Fibroblast of lung (primary cell): ENCODE measurements around the gene CD48. TPM values are rescaled to one million over a fixed set of nuclear protein-coding genes. Genes with fewer than 3 reads are reported as not detected.

Experiments used
- DNase-seq, 2 donors: peaks; one replicate each; pipeline versions ENCODE4 v3.0.0 to v3.0.0-alpha.2; 2010; ENCODE audit warnings: low read depth in 2 of 2
- H2AFZ ChIP-seq: 2 replicates; pipeline ENCODE4 v1.5.1; 2012; ENCODE audit warnings: low read length, control low read depth, inconsistent platforms
- H3K27ac ChIP-seq: 2 replicates; pipeline ENCODE4 v1.5.1; 2011; ENCODE audit warnings: low read length, control low read depth; ENCODE audit not compliant: insufficient read depth
- H3K27me3 ChIP-seq: 2 replicates; pipeline ENCODE4 v1.5.1; 2011; ENCODE audit warnings: mild to moderate bottlenecking, low read length; ENCODE audit not compliant: control insufficient read depth, insufficient read depth
- H3K36me3 ChIP-seq: 2 replicates; pipeline ENCODE4 v1.5.1; 2011; ENCODE audit warnings: low read length; ENCODE audit not compliant: control insufficient read depth, insufficient read depth
- H3K4me1 ChIP-seq: 2 replicates; pipeline ENCODE4 v1.5.1; 2011; ENCODE audit warnings: low read length; ENCODE audit not compliant: control insufficient read depth, insufficient read depth; ENCODE audit errors: extremely low read depth
- H3K4me2 ChIP-seq: 2 replicates; pipeline ENCODE4 v1.5.1; 2011; ENCODE audit warnings: low read length, control low read depth; ENCODE audit not compliant: insufficient read depth; ENCODE audit errors: extremely low read depth
- H3K4me3 ChIP-seq, 4 experiments: fragments of 200-600 bp in 1 of 4; sonication (generic) in 1 of 4; replicated peaks in 1 of 4; 2 replicates each; pipeline ENCODE4 v1.5.1; 2011 to 2016; ENCODE audit warnings: low read length in 4 of 4, low read depth in 3 of 4, mild to moderate bottlenecking in 3 of 4, control low read depth in 2 of 4, inconsistent platforms in 1 of 4, mixed read lengths in 1 of 4; ENCODE audit not compliant: insufficient read depth in 1 of 4; ENCODE audit errors: control extremely low read depth in 1 of 4
- H3K79me2 ChIP-seq: 2 replicates; pipeline ENCODE4 v1.5.1; 2012; ENCODE audit warnings: mild to moderate bottlenecking, low read length, inconsistent platforms; ENCODE audit not compliant: control insufficient read depth, insufficient read depth
- H3K9ac ChIP-seq: 2 replicates; pipeline ENCODE4 v1.5.1; 2011; ENCODE audit warnings: mild to moderate bottlenecking, low read length, control low read depth; ENCODE audit not compliant: insufficient read depth
- H3K9me3 ChIP-seq: 2 replicates; pipeline ENCODE4 v1.5.1; 2012; ENCODE audit warnings: low read depth, low read length; ENCODE audit not compliant: control insufficient read depth, insufficient read depth
- H4K20me1 ChIP-seq: 2 replicates; pipeline ENCODE4 v1.5.1; 2011; ENCODE audit warnings: low read length; ENCODE audit not compliant: control insufficient read depth, insufficient read depth; ENCODE audit errors: extremely low read depth
- EZH2 ChIP-seq: IDR thresholded peaks from 2 replicates; pipeline ENCODE4 v1.5.1; 2012; ENCODE audit warnings: low read length, control low read depth, mild to moderate bottlenecking; ENCODE audit errors: missing control alignments
- polyA plus RNA-seq, 2 donors: library from polyadenylated mRNA; depleted of rRNA in 1 of 2; stranded (reverse) in 1 of 2; unstranded in 1 of 2; fragments of >200 nt; gene quantifications; 2 replicates each; pipeline ENCODE4 v1.2.1, GENCODE V29; 2011 to 2012; ENCODE audit warnings: missing spikeins in 1 of 2
- total RNA-seq: library from RNA; depleted of rRNA; stranded (reverse); fragments of >200 nt; gene quantifications from 2 replicates; pipeline ENCODE4 v1.2.1, GENCODE V29; 2014
- TF ChIP-seq, protein P1 (sequence below), 2 donors: IDR thresholded peaks in 1 of 2; conservative IDR thresholded peaks in 1 of 2; 1 replicate in 1 of 2; 2 replicates in 1 of 2; pipeline ENCODE4 v1.5.1; 2011 to 2012; ENCODE audit warnings: low read length in 2 of 2, control low read depth in 1 of 2, inconsistent platforms in 1 of 2, low read depth in 1 of 2, mild to moderate bottlenecking in 1 of 2

The CD48 gene
- total and polyA plus RNA-seq, 2 donors (not counting 1 experiment from before 2014, with no cell fraction given) = not detected

DNA sequence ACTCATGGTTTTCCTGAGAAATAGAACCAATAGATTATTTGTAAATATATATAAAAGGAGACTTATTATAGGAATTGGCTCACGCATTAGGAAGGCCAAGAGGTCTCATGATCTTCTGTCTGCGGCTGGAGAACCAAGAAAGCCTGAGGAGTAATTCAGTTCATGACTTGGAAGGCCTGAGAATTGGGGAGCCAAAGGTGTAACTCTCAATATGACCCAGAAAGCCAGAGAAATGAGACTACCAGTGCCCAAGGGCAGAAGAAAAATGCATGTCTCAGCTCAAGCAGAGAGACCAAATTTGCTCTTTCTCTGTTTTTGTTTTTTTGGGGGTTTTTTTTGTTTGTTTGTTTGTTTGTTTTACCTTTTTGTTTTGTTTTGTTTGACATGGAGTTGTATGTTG is 46.9 kb upstream of the CD48 start:
- H3K4me3 ChIP-seq = no peak overlapping the region
- H3K9ac ChIP-seq = no peak overlapping the region
- no peak for DNase-seq

DNA sequence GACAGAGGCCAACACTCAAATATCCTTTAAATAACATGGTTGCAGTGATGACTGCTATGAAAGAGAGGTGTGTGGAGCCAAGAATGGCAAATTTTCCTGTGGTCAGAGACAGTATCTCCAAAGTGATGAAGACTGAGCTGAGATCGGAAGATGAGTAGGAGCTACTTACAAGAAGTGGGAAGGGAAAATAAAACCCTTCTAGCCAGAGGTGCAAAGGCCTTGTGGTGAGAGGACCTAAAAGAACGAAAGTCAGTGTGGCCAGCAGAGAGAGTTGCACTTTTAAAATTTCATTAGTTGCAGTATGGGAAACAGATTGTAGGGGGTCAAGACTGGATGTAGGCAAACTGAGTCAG is 45.2 kb upstream of the CD48 start:
- no peak for TF ChIP-seq EZH2
- TF ChIP-seq, protein P1, sequence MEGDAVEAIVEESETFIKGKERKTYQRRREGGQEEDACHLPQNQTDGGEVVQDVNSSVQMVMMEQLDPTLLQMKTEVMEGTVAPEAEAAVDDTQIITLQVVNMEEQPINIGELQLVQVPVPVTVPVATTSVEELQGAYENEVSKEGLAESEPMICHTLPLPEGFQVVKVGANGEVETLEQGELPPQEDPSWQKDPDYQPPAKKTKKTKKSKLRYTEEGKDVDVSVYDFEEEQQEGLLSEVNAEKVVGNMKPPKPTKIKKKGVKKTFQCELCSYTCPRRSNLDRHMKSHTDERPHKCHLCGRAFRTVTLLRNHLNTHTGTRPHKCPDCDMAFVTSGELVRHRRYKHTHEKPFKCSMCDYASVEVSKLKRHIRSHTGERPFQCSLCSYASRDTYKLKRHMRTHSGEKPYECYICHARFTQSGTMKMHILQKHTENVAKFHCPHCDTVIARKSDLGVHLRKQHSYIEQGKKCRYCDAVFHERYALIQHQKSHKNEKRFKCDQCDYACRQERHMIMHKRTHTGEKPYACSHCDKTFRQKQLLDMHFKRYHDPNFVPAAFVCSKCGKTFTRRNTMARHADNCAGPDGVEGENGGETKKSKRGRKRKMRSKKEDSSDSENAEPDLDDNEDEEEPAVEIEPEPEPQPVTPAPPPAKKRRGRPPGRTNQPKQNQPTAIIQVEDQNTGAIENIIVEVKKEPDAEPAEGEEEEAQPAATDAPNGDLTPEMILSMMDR (conservative IDR thresholded peaks at IDR 0.05 in 1 of 2, IDR thresholded peaks at IDR 0.05 in 1 of 2; ENCODE audit: low read depth in 1 of 2, low read length in 2 of 2) = no peak
- no peaks in the 10 kb centered on the region for H3K27me3 ChIP-seq
- H3K4me2 ChIP-seq = no peak overlapping the region
- no peaks in the 10 kb centered on the region for H3K9me3 ChIP-seq
- no peak overlapping the region for H3K4me3 ChIP-seq
- no peaks in the 10 kb centered on the region for H3K79me2 ChIP-seq
- DNase-seq = no peak
- H3K9ac ChIP-seq = no peak overlapping the region
- H2AFZ ChIP-seq = no peak overlapping the region
- H3K36me3 ChIP-seq = no peaks in the 10 kb centered on the region
- H3K27ac ChIP-seq = no peak overlapping the region
- H3K4me1 ChIP-seq = no peaks in the 10 kb centered on the region
- H4K20me1 ChIP-seq = no peaks in the 10 kb centered on the region

More for the DNA sequence above, 46.9 kb upstream of the CD48 start:
- no peaks in the 10 kb centered on the region for H3K36me3 ChIP-seq
- H3K4me2 ChIP-seq = no peak overlapping the region
- no peaks in the 10 kb centered on the region for H3K9me3 ChIP-seq
- TF ChIP-seq EZH2 = no peak
- TF ChIP-seq, protein P1 (conservative IDR thresholded peaks at IDR 0.05 in 1 of 2, IDR thresholded peaks at IDR 0.05 in 1 of 2; ENCODE audit: low read depth in 1 of 2, low read length in 2 of 2) = no peak
- no peaks in the 10 kb centered on the region for H4K20me1 ChIP-seq
- no peak overlapping the region for H3K27ac ChIP-seq
- H2AFZ ChIP-seq = no peak overlapping the region
- no peaks in the 10 kb centered on the region for H3K27me3 ChIP-seq
- H3K79me2 ChIP-seq = no peaks in the 10 kb centered on the region
- H3K4me1 ChIP-seq = no peaks in the 10 kb centered on the region

DNA sequence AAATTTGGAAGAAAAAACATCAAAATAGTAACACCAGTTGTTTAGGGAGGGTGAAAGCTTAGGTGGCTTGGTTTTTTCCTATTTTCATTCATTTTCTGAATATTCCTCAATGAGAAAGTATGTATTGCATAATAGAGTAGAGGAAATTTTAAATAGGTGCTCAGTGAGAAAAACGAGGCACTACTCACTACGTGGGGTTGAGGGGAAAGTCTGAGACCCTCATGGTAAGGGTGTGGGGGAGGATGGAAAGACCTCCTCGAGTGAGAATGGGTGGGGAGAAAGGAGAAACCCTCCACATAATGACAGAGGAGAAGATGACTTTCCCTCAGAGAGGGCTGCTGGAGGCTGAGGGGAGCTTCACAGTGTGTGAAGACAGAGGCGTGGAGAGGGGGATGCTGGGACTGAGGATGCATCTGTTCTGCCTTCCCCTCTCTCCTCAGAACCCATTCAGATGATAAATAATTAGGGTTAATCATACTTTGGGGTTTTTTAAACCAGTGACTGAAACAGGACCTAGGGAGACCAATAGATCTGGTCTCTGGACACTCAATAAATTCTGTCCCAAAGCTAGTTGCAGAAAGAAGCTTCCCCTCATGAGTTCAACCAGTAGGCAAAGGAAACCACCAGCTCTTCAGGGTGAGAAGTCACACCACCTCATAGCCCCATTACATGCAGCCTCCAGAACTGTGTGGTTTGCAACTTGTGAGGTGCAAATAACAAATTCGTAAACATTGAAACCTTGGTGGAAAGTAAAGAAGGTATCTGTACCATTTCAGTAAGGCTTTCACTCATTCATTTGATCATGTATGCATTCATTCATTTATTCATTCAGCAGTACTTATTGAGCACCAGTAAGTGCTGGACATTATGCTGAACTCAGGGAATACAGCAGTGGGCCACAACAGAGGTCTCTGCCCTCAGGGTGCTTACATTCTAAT is 44.6 kb upstream of the CD48 start:
- Histone ChIP-seq H3K4me1 (no peaks in the 10 kb centered on the region), H3K27me3 (no peaks in the 10 kb centered on the region), H3K36me3 (no peaks in the 10 kb centered on the region), H3K9ac (no peak overlapping the region), H3K4me3 (no peak overlapping the region), H3K9me3 (no peaks in the 10 kb centered on the region), H3K79me2 (no peaks in the 10 kb centered on the region), H3K27ac (no peak overlapping the region), H2AFZ (no peak overlapping the region), H4K20me1 (no peaks in the 10 kb centered on the region), H3K4me2 (no peak overlapping the region)
- no peak for TF ChIP-seq EZH2
- TF ChIP-seq, protein P1 (conservative IDR thresholded peaks at IDR 0.05 in 1 of 2, IDR thresholded peaks at IDR 0.05 in 1 of 2; ENCODE audit: low read depth in 1 of 2, low read length in 2 of 2) = no peak
- DNase-seq = no peak
